Muscle layer of duodenum (tissue), 2 donors: ENCODE measurements around the gene MAP2K3.

ENCODE experiments used
- H3K27ac ChIP-seq: one replicate; pipeline ENCODE4 v1.7.0; 2013; ENCODE audit warnings: mild to moderate bottlenecking, low read length
- H3K27me3 ChIP-seq: one replicate; pipeline ENCODE4 v1.7.0; 2013; ENCODE audit warnings: low read depth, mild to moderate bottlenecking, control low read depth, low read length
- H3K36me3 ChIP-seq, 2 donors: one replicate each; pipeline ENCODE4 v1.7.0; 2013; ENCODE audit warnings: low read length in 2 of 2, control low read depth in 1 of 2, mild to moderate bottlenecking in 1 of 2; ENCODE audit not compliant: insufficient read depth in 2 of 2, control insufficient read depth in 1 of 2
- H3K4me1 ChIP-seq, 2 donors: one replicate each; pipeline ENCODE4 v1.7.0; 2013; ENCODE audit warnings: low read length in 2 of 2, mild to moderate bottlenecking in 2 of 2, control low read depth in 1 of 2, moderate library complexity in 1 of 2; ENCODE audit not compliant: insufficient read depth in 2 of 2, control insufficient read depth in 1 of 2
- H3K4me3 ChIP-seq, 2 donors: one replicate each; pipeline ENCODE4 v1.7.0; 2013; ENCODE audit warnings: low read length in 2 of 2, low read depth in 1 of 2, mild to moderate bottlenecking in 1 of 2
- H3K9me3 ChIP-seq, 2 donors: one replicate each; pipeline ENCODE4 v1.7.0; 2013; ENCODE audit warnings: low read length in 2 of 2, control low read depth in 1 of 2, mild to moderate bottlenecking in 1 of 2; ENCODE audit not compliant: control insufficient read depth in 1 of 2
- donor health status: healthy.

MAP2K3 gene

GRCh38 chr17:21276264-21276588 lies 8.3 kb upstream of the MAP2K3 start:
- Histone ChIP-seq H3K36me3 (no peaks in the 10 kb centered on the region), H3K27ac (no peak overlapping the region), H3K27me3 (no peaks in the 10 kb centered on the region), H3K4me3 (peak overlapping the region; percentile 65 to 88), H3K4me1 (peaks cover 0 to 16% of the 10 kb centered on the region in 2 donors), H3K9me3 (no peaks in the 10 kb centered on the region)

- Histone ChIP-seq H3K27ac (no peak overlapping the region), H3K27me3 (no peaks in the 10 kb centered on the region), H3K9me3 (no peaks in the 10 kb centered on the region), H3K36me3 (no peaks in the 10 kb centered on the region), H3K4me1 (peaks cover 0 to 16% of the 10 kb centered on the region in 2 donors), H3K4me3 (no peak overlapping the region)
Observed at GRCh38 chr17:21277332-21277731, 7.2 kb upstream of the MAP2K3 start.

- H3K4me3 ChIP-seq = no peak overlapping the region
- H3K4me1 ChIP-seq = peaks cover 0 to 16% of the 10 kb centered on the region in 2 donors
- no peak overlapping the region for H3K27ac ChIP-seq
- H3K9me3 ChIP-seq = no peaks in the 10 kb centered on the region
- H3K27me3 ChIP-seq = no peaks in the 10 kb centered on the region
- H3K36me3 ChIP-seq = no peaks in the 10 kb centered on the region
Observed at GRCh38 chr17:21278450-21279197, 5.9 kb upstream of the MAP2K3 start.

GRCh38 chr17:21279198-21279535 lies 5.3 kb upstream of the MAP2K3 start:
- Histone ChIP-seq H3K27me3 (no peaks in the 10 kb centered on the region), H3K36me3 (no peaks in the 10 kb centered on the region), H3K4me1 (peaks cover 0 to 16% of the 10 kb centered on the region in 2 donors), H3K27ac (no peak overlapping the region), H3K9me3 (no peaks in the 10 kb centered on the region), H3K4me3 (no peak overlapping the region)

GRCh38 chr17:21279582-21279981 lies 4.9 kb upstream of the MAP2K3 start:
- H3K27ac ChIP-seq = no peak overlapping the region
- peaks cover 0 to 16% of the 10 kb centered on the region in 2 donors for H3K4me1 ChIP-seq
- no peaks in the 10 kb centered on the region for H3K9me3 ChIP-seq
- H3K4me3 ChIP-seq = no peak overlapping the region
- H3K27me3 ChIP-seq = no peaks in the 10 kb centered on the region
- no peaks in the 10 kb centered on the region for H3K36me3 ChIP-seq

GRCh38 chr17:21280081-21280518 lies 4.4 kb upstream of the MAP2K3 start:
- H3K4me3 ChIP-seq = no peak overlapping the region
- peaks cover 0 to 13% of the 10 kb centered on the region in 2 donors for H3K4me1 ChIP-seq
- no peaks in the 10 kb centered on the region for H3K36me3 ChIP-seq
- H3K9me3 ChIP-seq = no peaks in the 10 kb centered on the region
- no peaks in the 10 kb centered on the region for H3K27me3 ChIP-seq
- no peak overlapping the region for H3K27ac ChIP-seq

GRCh38 chr17:21282231-21282630 lies 2.3 kb upstream of the MAP2K3 start:
- Histone ChIP-seq H3K9me3 (no peaks in the 10 kb centered on the region), H3K27ac (peak overlapping the region; percentile 72), H3K27me3 (no peaks in the 10 kb centered on the region), H3K36me3 (peaks cover 0 to 4% of the 10 kb centered on the region in 2 donors), H3K4me1 (peaks cover 8 to 13% of the 10 kb centered on the region in 2 donors), H3K4me3 (no peak overlapping the region)

GRCh38 chr17:21282850-21283249 lies 1.7 kb upstream of the MAP2K3 start:
- Histone ChIP-seq H3K4me3 (no peak overlapping the region), H3K27me3 (no peaks in the 10 kb centered on the region), H3K36me3 (peaks cover 0 to 4% of the 10 kb centered on the region in 2 donors), H3K9me3 (no peaks in the 10 kb centered on the region), H3K4me1 (peaks cover 12 to 20% of the 10 kb centered on the region in 2 donors), H3K27ac (peak overlapping the region; percentile 72)

GRCh38 chr17:21283482-21284318 lies 811 bp upstream of the MAP2K3 start:
- no peaks in the 10 kb centered on the region for H3K9me3 ChIP-seq
- H3K27me3 ChIP-seq = no peaks in the 10 kb centered on the region
- H3K4me1 ChIP-seq = peaks cover 19 to 28% of the 10 kb centered on the region in 2 donors
- peak overlapping the region; percentile 41 to 96 for H3K4me3 ChIP-seq
- H3K36me3 ChIP-seq = peaks cover 0 to 4% of the 10 kb centered on the region in 2 donors
- no peak overlapping the region for H3K27ac ChIP-seq

- no peaks in the 10 kb centered on the region for H3K9me3 ChIP-seq
- H3K27ac ChIP-seq = peak overlapping the region; percentile 99
- no peaks in the 10 kb centered on the region for H3K27me3 ChIP-seq
- peak overlapping the region; percentile 96 to 98 for H3K4me3 ChIP-seq
- peaks cover 0 to 4% of the 10 kb centered on the region in 2 donors for H3K36me3 ChIP-seq
- peaks cover 27 to 43% of the 10 kb centered on the region in 2 donors for H3K4me1 ChIP-seq
Observed at GRCh38 chr17:21285164-21286065, 904 bp downstream of the MAP2K3 start.
